Embryonic facial prominence (tissue), 1 donor: ENCODE measurements around the gene PNO1.
"Not testable (repeated sequence)": the region's sequence is repeated elsewhere in the genome, so short reads cannot be mapped to it uniquely, and the experiment has no call there.

ENCODE experiments used
- DNase-seq: peaks from one replicate; pipeline ENCODE4 v3.0.0-alpha.2; 2016; ENCODE audit errors: extremely low spot score

Gene PNO1

GRCh38 chr2:68157002-68157401, 686 bp upstream of the PNO1 start:
- DNase-seq, result no peak

- no peak for DNase-seq
These were observed 403 bp downstream of the PNO1 start for GRCh38 chr2:68158134-68158447.

GRCh38 chr2:68163641-68164040, 6.0 kb downstream of the PNO1 start:
- no peak for DNase-seq

GRCh38 chr2:68167186-68167585, 9.5 kb downstream of the PNO1 start:
- no peak for DNase-seq

GRCh38 chr2:68169308-68169707, 11.6 kb downstream of the PNO1 start:
- DNase-seq, result no peak

- DNase-seq, result no peak
These were observed 13.5 kb downstream of the PNO1 start for GRCh38 chr2:68171146-68171545.

- DNase-seq, result no peak
These were observed 14.0 kb downstream of the PNO1 start for GRCh38 chr2:68171684-68172083.

- no peak for DNase-seq
These were observed 14.8 kb downstream of the PNO1 start for GRCh38 chr2:68172521-68172920.

- DNase-seq, result no peak
These were observed 15.5 kb downstream of the PNO1 start for GRCh38 chr2:68172990-68173700.

GRCh38 chr2:68175210-68175609, 17.5 kb downstream of the PNO1 start:
- DNase-seq, result not testable (repeated sequence)

GRCh38 chr2:68176657-68177056, 19.0 kb downstream of the PNO1 start:
- no peak for DNase-seq

GRCh38 chr2:68177541-68177940, 19.9 kb downstream of the PNO1 start:
- no peak for DNase-seq

- DNase-seq, result no peak
These were observed 20.7 kb downstream of the PNO1 start for GRCh38 chr2:68178432-68178831.

GRCh38 chr2:68178954-68179627, 21.4 kb downstream of the PNO1 start:
- DNase-seq, result no peak

- DNase-seq, result no peak
These were observed 25.2 kb downstream of the PNO1 start for GRCh38 chr2:68182902-68183301.

- DNase-seq, result no peak
These were observed 28.0 kb downstream of the PNO1 start for GRCh38 chr2:68185541-68186164.

GRCh38 chr2:68187329-68187728, 29.6 kb downstream of the PNO1 start:
- no peak for DNase-seq

- DNase-seq, result no peak
These were observed 31.1 kb downstream of the PNO1 start for GRCh38 chr2:68188831-68189230.

GRCh38 chr2:68189991-68190784, 32.5 kb downstream of the PNO1 start:
- DNase-seq, result no peak

- DNase-seq, result no peak
These were observed 33.5 kb downstream of the PNO1 start for GRCh38 chr2:68190991-68191731.

GRCh38 chr2:68193144-68193543, 35.5 kb downstream of the PNO1 start:
- DNase-seq, result no peak
